HAP-1 (cell line): ENCODE data around the gene PCSK2.
A peak's percentile ranks its signal among the peaks of the same experiment; 100 is the strongest.

Experiments
- DNase-seq, 2 experiments: peaks; one replicate each; pipeline ENCODE4 v3.0.0-alpha.2; 2016 to 2020; ENCODE audit warnings: low spot score in 2 of 2
- H3K27me3 ChIP-seq: fragments of 250-450 bp; sonication (Bioruptor Pico); 2 replicates; pipeline ENCODE4 v1.5.1; 2020; ENCODE audit warnings: low read depth, mild to moderate bottlenecking, moderate library complexity
- H3K36me3 ChIP-seq: fragments of 250-450 bp; sonication (Bioruptor Pico); replicated peaks from 2 replicates; pipeline ENCODE4 v1.5.1; 2020; ENCODE audit warnings: mild to moderate bottlenecking
- H3K4me1 ChIP-seq: fragments of 250-450 bp; sonication (Bioruptor Pico); 2 replicates; pipeline ENCODE4 v1.5.1; 2020; ENCODE audit warnings: mild to moderate bottlenecking
- H3K4me3 ChIP-seq: fragments of 250-450 bp; sonication (Bioruptor Pico); 2 replicates; pipeline ENCODE4 v1.5.1; 2020; ENCODE audit warnings: mild to moderate bottlenecking, moderate library complexity
- H3K9me3 ChIP-seq: fragments of 250-450 bp; sonication (Bioruptor Pico); 2 replicates; pipeline ENCODE4 v1.5.1; 2020; ENCODE audit warnings: mild to moderate bottlenecking, moderate library complexity
- in situ Hi-C: fragments of 300-500 bp; cut with MboI; formaldehyde crosslinking; loops from 3 replicates; pipeline ENCODE4 v1.14.3; 2020; ENCODE audit warnings: low sequenced_read_pairs, inconsistent platforms, mixed read lengths

The PCSK2 gene

DNA sequence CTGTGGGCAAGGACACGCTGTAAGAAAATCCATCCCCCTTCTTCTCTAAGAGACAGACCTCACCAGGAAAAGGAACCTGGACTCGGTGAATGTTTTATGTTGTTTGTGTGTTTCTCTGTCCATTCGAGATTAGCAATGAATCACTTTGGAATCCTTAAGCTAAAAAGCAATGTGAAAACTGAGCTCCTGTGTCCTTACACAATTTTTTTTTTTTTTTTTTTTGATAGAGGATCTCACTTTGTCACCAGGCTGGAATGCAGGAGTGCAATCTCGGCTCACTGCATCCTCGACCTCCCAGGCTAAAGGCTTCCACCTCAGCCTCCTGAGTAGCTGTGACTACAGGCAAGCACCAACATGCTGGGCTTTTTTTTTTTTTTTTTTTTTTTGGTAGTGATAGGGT lies 272.2 kb downstream of the PCSK2 start:
- Histone ChIP-seq H3K4me1 (no peaks in the 10 kb centered on the region), H3K27me3 (no peaks in the 10 kb centered on the region), H3K36me3 (no peaks in the 10 kb centered on the region), H3K9me3 (no peaks in the 10 kb centered on the region), H3K4me3 (no peak overlapping the region)
- DNase-seq = no peak
- in situ Hi-C loops = loop anchor here (25.0 kb wide), 1 partner anchor 788 kb away; the partner anchor contains the start of gene ZNF133

GRCh38 chr20:17500271-17500670 lies 273.4 kb downstream of the PCSK2 start:
- no peaks in the 10 kb centered on the region for H3K36me3 ChIP-seq
- no peak overlapping the region for H3K4me3 ChIP-seq
- peaks cover 4% of the 10 kb centered on the region for H3K4me1 ChIP-seq
- DNase-seq = no peak
- H3K9me3 ChIP-seq = no peaks in the 10 kb centered on the region
- in situ Hi-C loops = loop anchor here (25.0 kb wide), 1 partner anchor 437 kb away; no protein-coding TSS in a partner anchor
- no peaks in the 10 kb centered on the region for H3K27me3 ChIP-seq

GRCh38 chr20:17500826-17501225 lies 274.0 kb downstream of the PCSK2 start:
- H3K27me3 ChIP-seq = no peaks in the 10 kb centered on the region
- no peaks in the 10 kb centered on the region for H3K9me3 ChIP-seq
- no peak overlapping the region for H3K4me3 ChIP-seq
- in situ Hi-C loops = loop anchor here (25.0 kb wide), 1 partner anchor 436 kb away; no protein-coding TSS in a partner anchor
- no peak for DNase-seq
- H3K36me3 ChIP-seq = no peaks in the 10 kb centered on the region
- H3K4me1 ChIP-seq = peaks cover 6% of the 10 kb centered on the region

GRCh38 chr20:17501701-17502100 lies 274.9 kb downstream of the PCSK2 start:
- no peak overlapping the region for H3K4me3 ChIP-seq
- DNase-seq = no peak
- in situ Hi-C loops = loop anchor here (25.0 kb wide), 1 partner anchor 436 kb away; no protein-coding TSS in a partner anchor
- peaks cover 6% of the 10 kb centered on the region for H3K4me1 ChIP-seq
- H3K27me3 ChIP-seq = no peaks in the 10 kb centered on the region
- no peaks in the 10 kb centered on the region for H3K9me3 ChIP-seq
- no peaks in the 10 kb centered on the region for H3K36me3 ChIP-seq

DNA sequence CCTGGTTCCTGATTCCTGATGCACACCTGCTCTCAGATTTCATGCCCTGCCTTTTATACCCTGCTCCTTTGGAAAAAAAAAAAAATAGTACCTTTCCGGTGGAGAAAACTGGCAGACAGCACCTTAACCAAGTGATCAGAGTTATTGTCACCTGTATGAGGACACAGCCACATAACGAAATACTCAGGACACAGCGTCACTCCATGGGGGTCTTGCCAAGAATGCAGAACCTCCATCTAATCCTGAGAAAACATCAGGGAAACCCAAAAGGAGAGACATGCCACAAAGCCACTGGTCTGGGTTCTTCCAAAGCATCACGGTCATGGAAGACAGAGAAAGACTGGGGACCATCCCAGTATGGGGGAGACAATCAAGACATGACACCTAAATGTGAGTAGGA lies 275.3 kb downstream of the PCSK2 start:
- Histone ChIP-seq H3K4me3 (no peak overlapping the region), H3K4me1 (peaks cover 6% of the 10 kb centered on the region), H3K9me3 (no peaks in the 10 kb centered on the region), H3K27me3 (no peaks in the 10 kb centered on the region), H3K36me3 (no peaks in the 10 kb centered on the region)
- in situ Hi-C loops = loop anchor here (25.0 kb wide), 1 partner anchor 435 kb away; no protein-coding TSS in a partner anchor
- no peak for DNase-seq

GRCh38 chr20:17503301-17504065 lies 276.6 kb downstream of the PCSK2 start:
- Histone ChIP-seq H3K27me3 (no peaks in the 10 kb centered on the region), H3K36me3 (no peaks in the 10 kb centered on the region), H3K4me3 (no peak overlapping the region), H3K9me3 (no peaks in the 10 kb centered on the region), H3K4me1 (peaks cover 6% of the 10 kb centered on the region)
- in situ Hi-C loops = loop anchor here (25.0 kb wide), 1 partner anchor 434 kb away; no protein-coding TSS in a partner anchor
- no peak for DNase-seq

DNA sequence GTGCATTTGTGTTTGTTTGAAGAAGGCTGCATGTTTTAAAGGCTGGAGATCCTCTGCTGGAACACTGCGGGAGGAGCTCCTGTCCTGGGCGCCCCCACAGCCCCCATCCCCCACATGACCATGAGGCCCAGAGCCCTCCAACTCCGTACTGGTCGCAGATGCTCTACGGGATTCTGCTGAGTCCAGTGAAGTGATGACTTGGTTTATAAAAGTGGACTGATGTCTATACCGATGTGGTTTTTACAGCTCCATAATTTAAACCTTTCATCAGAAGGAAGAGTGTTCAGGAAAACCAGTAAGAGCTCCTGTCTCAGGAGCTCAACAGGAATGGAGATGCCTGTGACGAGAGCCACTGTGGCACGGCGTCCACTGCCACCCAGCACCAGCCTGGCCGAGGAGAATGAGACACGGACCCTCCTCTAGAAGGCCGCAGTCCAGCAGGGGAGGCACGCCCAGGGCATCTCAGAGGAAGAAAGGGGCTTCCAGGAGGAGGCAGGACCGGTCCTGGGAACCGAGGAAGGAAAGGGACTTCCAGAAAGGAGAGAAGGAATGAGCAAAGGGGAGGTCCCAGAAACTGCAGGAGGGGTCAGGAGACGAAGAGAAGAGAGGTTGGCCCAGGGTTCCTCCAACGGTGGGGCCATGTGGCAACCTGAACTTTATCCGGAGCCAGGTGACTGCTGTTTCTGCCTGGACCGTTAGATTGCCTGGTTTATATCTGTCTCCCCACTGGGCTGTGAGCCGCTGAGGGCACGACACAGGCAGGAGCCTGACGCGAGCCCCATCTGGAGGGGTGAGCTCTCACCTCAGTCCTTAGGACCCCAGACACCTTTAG lies 277.4 kb downstream of the PCSK2 start:
- H3K4me1 ChIP-seq = peaks cover 6% of the 10 kb centered on the region
- H3K4me3 ChIP-seq = no peak overlapping the region
- no peak for DNase-seq
- in situ Hi-C loops = loop anchor here (25.0 kb wide), 1 partner anchor 433 kb away; no protein-coding TSS in a partner anchor
- no peaks in the 10 kb centered on the region for H3K27me3 ChIP-seq
- no peaks in the 10 kb centered on the region for H3K36me3 ChIP-seq
- H3K9me3 ChIP-seq = no peaks in the 10 kb centered on the region

DNA sequence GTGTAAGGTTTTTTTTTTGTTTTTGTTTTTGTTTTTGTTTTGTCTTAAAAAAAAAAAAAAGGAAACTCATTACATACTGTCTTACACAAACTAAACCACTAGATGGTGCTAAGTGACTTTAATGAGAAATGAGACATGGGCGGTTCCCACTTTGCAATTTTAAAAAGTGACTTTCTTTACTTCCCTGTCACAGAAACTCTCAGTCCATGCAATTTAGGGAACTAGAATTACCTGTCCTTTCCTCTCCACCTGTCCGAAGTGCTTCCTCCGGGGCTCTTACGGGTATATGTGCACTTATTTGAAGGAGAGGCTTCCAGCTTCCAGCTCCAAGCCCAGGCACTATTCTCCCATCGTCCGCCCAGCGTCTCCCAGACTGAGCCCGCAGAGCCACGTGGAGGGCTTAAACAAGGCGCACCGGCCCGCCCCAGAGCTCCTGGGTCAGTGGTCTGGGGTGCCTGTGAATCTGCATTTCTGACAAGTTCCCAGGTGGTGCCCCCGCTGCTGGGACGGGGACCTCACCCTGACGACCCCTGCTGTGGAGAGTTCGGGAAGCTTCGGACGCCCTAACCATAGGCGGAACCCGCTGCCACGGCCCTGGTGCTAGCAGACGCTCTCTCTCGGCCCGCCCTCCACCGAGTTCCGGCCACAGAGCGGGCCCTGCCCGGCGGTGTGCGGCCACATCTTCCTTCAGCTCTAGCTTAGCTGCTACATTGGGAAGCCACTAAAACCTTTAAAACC lies 278.2 kb downstream of the PCSK2 start:
- H3K36me3 ChIP-seq = no peaks in the 10 kb centered on the region
- DNase-seq = peak; percentile 67 to 71
- peak overlapping the region; percentile 19 for H3K4me3 ChIP-seq
- H3K27me3 ChIP-seq = no peaks in the 10 kb centered on the region
- H3K4me1 ChIP-seq = peaks cover 6% of the 10 kb centered on the region
- no peaks in the 10 kb centered on the region for H3K9me3 ChIP-seq
- in situ Hi-C loops = loop anchor here (25.0 kb wide), 1 partner anchor 432 kb away; no protein-coding TSS in a partner anchor

GRCh38 chr20:17505636-17506517 lies 279.0 kb downstream of the PCSK2 start:
- in situ Hi-C loops = loop anchor here (25.0 kb wide), 1 partner anchor 431 kb away; no protein-coding TSS in a partner anchor
- no peak for DNase-seq
- Histone ChIP-seq H3K4me1 (peaks cover 6% of the 10 kb centered on the region), H3K9me3 (no peaks in the 10 kb centered on the region), H3K27me3 (no peaks in the 10 kb centered on the region), H3K4me3 (no peak overlapping the region), H3K36me3 (no peaks in the 10 kb centered on the region)

- no peaks in the 10 kb centered on the region for H3K36me3 ChIP-seq
- in situ Hi-C loops = loop anchor here (25.0 kb wide), 1 partner anchor 430 kb away; no protein-coding TSS in a partner anchor
- H3K4me1 ChIP-seq = peaks cover 6% of the 10 kb centered on the region
- H3K4me3 ChIP-seq = no peak overlapping the region
- no peaks in the 10 kb centered on the region for H3K9me3 ChIP-seq
- DNase-seq = no peak
- no peaks in the 10 kb centered on the region for H3K27me3 ChIP-seq
Observed at GRCh38 chr20:17507032-17507431, 280.2 kb downstream of the PCSK2 start.

GRCh38 chr20:17507531-17507930 lies 280.7 kb downstream of the PCSK2 start:
- no peak overlapping the region for H3K4me3 ChIP-seq
- peaks cover 6% of the 10 kb centered on the region for H3K4me1 ChIP-seq
- no peaks in the 10 kb centered on the region for H3K9me3 ChIP-seq
- H3K27me3 ChIP-seq = no peaks in the 10 kb centered on the region
- no peak for DNase-seq
- in situ Hi-C loops = loop anchor here (25.0 kb wide), 1 partner anchor 430 kb away; no protein-coding TSS in a partner anchor
- no peaks in the 10 kb centered on the region for H3K36me3 ChIP-seq

DNA sequence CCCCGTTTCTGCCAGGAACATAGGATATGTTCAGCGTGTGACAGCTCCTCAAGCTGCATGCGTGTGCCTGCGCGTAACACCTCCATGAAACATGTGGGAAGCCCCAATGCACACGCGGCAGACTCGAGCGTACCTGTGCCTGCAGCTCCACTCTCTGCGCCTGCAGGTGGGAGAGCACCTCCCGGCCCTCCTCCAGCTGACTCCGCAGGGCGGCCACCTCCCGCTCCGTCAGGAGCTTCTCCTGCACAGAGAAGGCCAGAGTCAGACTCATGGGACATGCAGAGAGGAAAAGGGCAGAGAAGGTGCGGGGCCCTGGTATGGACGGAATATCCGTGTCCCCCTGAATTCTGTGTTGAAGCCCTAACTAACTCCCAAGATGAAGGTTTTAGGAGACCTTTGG lies 281.9 kb downstream of the PCSK2 start:
- Histone ChIP-seq H3K36me3 (no peaks in the 10 kb centered on the region), H3K27me3 (no peaks in the 10 kb centered on the region), H3K9me3 (no peaks in the 10 kb centered on the region), H3K4me1 (peaks cover 6% of the 10 kb centered on the region), H3K4me3 (no peak overlapping the region)
- no peak for DNase-seq
- in situ Hi-C loops = loop anchor here (25.0 kb wide), 1 partner anchor 429 kb away; no protein-coding TSS in a partner anchor
